Skeletal muscle cell (primary cell): ENCODE data around the gene HYI.

Source experiments
- DNase-seq: peaks from one replicate; pipeline ENCODE4 v3.0.0-alpha.2; 2010; ENCODE audit warnings: low read depth
- H3K4me3 ChIP-seq: 2 replicates; pipeline ENCODE4 v1.5.1; 2011; ENCODE audit warnings: low read depth, mild to moderate bottlenecking, control low read depth, low read length, moderate library complexity

The HYI gene

GRCh38 chr1:43446881-43447835, 6.6 kb downstream of the HYI start:
- no peak for DNase-seq

GRCh38 chr1:43446388-43446740, 7.4 kb downstream of the HYI start:
- no peak for DNase-seq
- H3K4me3 ChIP-seq, result no peak overlapping the region

More at GRCh38 chr1:43446881-43447835, 6.6 kb downstream of the HYI start:
- no peak overlapping the region for H3K4me3 ChIP-seq

- H3K4me3 ChIP-seq, result no peak overlapping the region
These were observed 7.9 kb downstream of the HYI start for GRCh38 chr1:43445606-43446387.

GRCh38 chr1:43444836-43445235, 8.9 kb downstream of the HYI start:
- H3K4me3 ChIP-seq, result no peak overlapping the region
- no peak for DNase-seq

More at GRCh38 chr1:43445606-43446387, 7.9 kb downstream of the HYI start:
- no peak for DNase-seq

GRCh38 chr1:43444151-43444828, 9.4 kb downstream of the HYI start:
- H3K4me3 ChIP-seq, result no peak overlapping the region
- no peak for DNase-seq

DNA sequence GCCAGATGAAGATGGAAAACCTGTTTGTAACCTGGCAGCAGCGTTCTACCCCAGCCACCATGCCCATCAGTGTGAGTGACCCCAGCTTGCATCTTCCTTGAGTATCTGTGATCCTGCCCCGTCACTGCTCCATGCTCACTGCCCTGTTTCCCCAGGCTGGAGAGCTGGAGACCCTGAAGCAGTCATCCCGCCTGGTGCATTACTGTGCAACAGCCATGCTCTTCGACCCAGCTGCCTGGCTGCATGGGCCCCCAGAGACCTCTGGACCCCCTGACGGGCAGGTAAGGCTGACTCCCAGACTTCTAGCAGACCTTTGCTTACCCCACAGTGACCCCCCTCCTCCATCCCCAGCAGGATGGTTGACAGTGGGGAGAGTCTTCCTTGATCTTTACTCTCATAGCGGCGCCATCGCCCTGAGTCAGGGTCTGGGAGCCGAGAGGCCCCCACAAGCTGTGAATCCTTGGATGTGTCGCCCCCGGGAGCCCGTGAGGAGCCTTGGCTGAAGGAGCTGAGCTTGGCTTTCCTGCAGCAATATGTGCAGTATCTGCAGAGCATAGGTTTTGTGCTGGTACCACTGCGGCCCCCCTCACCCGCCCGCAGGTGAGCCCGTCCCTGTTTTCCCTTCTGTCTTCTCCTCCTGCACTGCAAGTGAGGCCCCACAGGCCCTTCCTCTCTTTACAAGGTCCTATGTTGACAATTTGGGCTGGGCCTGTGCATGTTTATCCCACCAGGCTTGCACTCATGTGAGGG, 10.4 kb downstream of the HYI start:
- H3K4me3 ChIP-seq, result no peak overlapping the region
- no peak for DNase-seq

- DNase-seq, result no peak
- H3K4me3 ChIP-seq, result no peak overlapping the region
These were observed 11.0 kb downstream of the HYI start for GRCh38 chr1:43442756-43443155.

GRCh38 chr1:43441894-43442637, 11.7 kb downstream of the HYI start:
- no peak overlapping the region for H3K4me3 ChIP-seq

GRCh38 chr1:43441166-43441893, 12.4 kb downstream of the HYI start:
- DNase-seq, result no peak
- no peak overlapping the region for H3K4me3 ChIP-seq

More at GRCh38 chr1:43441894-43442637, 11.7 kb downstream of the HYI start:
- no peak for DNase-seq

GRCh38 chr1:43440358-43440757, 13.4 kb downstream of the HYI start:
- no peak overlapping the region for H3K4me3 ChIP-seq
- no peak for DNase-seq

DNA sequence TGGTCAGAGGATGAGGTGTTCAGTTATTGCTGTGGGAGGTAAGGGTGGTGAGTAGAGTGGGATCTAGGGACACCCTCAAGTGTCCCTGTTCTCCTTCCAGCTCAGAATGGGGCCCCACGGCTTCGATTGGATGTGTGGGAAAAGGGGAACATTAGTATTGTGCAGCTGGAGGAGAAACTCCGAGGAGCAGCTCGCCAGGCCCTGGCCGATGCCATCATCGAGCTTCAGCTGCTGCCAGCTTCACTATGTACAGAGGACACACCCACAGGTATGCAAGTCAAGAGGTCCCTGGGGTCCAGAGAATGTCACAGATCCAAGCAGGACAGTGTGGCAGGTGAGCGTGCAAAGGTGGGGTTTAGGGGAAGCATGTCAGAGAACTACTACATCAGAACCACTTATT, 13.9 kb downstream of the HYI start:
- no peak overlapping the region for H3K4me3 ChIP-seq
- no peak for DNase-seq

- no peak overlapping the region for H3K4me3 ChIP-seq
- no peak for DNase-seq
These were observed 14.7 kb downstream of the HYI start for GRCh38 chr1:43438953-43439581.

- no peak overlapping the region for H3K4me3 ChIP-seq
- DNase-seq, result no peak
These were observed 15.2 kb downstream of the HYI start for GRCh38 chr1:43438576-43438952.

DNA sequence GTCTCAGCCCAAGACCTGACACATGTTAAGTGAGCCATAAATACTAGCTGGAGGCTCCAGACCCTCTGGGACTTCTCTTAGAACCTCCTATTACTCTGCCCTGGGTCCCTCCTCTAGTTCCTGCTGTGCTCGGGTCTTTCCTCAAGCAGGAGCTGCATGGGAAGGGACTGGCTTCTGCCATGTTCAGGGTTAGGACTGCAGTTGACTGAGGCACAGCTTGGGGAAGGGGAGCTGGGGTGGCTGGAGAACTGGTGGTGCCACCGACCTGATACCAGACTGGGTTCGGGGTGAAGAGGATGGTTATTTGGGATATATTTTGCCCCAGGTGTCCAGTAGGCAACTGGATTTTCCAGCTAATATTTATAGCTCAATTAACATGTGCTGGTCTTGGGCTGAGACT, 15.7 kb downstream of the HYI start:
- DNase-seq, result no peak

GRCh38 chr1:43437031-43437973, 16.4 kb downstream of the HYI start:
- DNase-seq, result no peak
- H3K4me3 ChIP-seq, result no peak overlapping the region

More for the DNA sequence above, 15.7 kb downstream of the HYI start:
- no peak overlapping the region for H3K4me3 ChIP-seq

GRCh38 chr1:43436371-43436770, 17.4 kb downstream of the HYI start:
- H3K4me3 ChIP-seq, result no peak overlapping the region

More at GRCh38 chr1:43436371-43436770, 17.4 kb downstream of the HYI start:
- DNase-seq, result no peak
